GM21515 (cell line): ENCODE results near the gene SAP30.

Source experiments
- ATAC-seq: cut with Tn5 transposase; IDR thresholded peaks from one replicate; pipeline ENCODE4 v1.9.1; 2021; ENCODE audit not compliant: unreplicated experiment

SAP30 gene

DNA sequence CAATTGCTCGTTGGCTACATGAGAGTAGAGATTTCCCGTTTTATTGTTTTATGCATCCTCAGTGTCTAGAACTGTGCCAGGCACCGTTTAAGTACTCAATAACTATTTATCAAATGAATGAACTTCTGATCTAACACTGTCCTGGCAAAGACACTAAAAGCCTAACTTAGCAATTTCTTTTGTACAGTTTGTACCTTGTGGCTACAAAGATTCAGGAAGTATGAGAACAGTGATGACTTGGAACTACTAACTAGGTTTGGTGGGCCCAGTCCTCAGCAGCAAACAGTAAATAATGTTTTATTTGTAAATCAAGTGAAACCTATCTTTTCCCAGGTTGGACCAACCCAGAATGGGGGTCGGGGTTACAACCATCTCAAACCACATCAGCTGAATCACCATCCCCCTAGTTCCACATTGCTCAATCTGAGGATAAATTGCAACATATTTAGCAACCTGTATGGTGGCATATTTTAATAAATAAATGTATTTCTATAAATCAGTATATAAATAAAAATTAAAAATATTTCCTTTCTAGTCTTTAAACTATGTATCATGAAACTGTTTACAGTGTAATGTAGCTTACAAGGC is 40.4 kb downstream of the SAP30 start:
- ATAC-seq, result no peak

DNA sequence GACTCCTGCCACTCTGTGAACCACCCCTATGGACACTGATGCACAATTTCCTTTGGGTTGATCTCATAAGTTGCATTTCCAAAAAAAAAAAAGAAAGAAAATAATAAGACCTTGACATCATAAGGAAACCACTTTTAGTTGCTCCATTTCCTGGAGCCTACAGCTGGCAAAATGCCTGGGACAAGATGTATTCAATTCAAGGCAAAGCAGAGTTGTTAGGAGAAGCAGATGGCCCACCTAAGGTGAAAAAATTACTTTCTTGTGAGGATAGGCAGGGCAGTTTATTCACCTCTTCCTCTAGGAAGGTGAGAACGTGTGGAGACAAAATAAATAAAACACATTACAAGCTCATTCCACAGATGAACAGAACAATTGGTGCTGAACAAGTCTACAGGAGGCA is 42.3 kb downstream of the SAP30 start:
- no peak for ATAC-seq

DNA sequence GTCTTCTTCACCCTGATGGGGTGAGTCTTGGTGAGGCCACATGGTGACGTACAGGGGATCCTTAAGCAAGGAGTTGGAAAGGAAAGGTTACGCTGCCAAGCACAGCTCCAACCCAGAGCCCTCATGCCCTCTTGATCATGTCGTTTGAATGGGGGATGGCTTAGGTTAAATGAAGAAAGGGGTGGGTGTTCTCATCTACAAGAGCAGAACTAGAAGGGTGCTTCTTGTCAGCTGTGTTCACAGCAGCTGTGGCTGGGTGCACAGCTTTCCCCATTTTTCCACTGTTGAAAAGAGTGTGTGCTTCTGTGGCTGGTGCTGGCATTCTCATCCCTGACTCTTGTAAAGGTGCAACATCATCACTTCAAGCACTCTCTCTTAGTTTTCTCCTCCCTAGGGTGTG is 43.7 kb downstream of the SAP30 start:
- no peak for ATAC-seq

DNA sequence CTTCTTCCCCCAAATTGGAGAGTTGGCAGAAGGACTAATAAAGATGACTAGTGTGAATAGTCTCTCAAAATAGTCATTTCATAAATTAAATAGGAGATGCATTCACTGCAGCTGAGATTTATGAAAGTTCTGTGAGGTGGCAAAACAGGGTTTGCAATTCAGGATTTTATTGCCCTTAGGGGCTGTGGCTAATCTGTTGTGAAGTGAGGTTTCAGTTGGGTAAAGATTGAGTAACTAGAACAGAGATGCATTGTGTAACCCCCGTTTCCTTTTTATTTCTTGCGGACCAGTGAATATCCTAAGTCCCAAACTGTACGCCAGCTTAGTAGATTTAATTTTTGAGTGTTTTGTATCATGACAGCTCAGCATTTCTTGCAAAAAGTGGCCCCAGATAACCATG is 44.3 kb downstream of the SAP30 start:
- ATAC-seq, result no peak

DNA sequence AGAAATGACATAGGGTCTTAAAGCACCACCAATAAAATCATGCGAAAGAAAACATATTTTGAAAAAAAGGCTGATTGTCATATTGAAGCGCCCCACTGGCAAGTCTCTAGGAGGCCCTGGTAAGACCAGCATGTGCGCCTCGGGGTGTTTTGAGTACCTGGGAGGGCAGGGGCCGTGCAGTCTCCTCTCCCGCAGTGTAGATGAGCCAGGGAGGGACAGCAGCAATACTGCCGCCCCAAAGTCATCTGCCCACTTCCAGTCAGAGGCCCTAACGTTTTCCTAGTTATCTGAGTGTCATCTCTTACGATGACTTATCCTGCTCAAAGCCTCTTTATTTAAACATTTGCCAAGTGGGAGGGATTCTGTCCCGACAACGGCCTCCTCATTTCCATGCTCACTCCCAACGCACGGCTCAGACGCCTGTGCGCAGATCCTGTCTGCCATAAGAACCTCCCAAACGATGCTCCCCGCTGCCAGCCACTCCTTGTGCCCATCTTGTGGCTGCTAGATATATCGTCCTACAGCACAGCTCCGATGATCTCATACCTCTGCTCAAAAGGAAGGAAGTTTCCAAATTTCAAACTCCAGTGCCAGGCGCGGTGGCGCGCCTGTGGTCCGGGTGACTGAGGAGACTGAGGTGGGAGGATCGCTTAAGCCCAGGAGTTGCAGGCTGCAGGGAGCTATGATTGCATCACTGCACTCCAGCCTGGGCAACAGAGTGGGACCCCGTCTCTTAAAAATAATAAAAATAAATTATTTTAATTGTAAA is 45.3 kb downstream of the SAP30 start:
- no peak for ATAC-seq

DNA sequence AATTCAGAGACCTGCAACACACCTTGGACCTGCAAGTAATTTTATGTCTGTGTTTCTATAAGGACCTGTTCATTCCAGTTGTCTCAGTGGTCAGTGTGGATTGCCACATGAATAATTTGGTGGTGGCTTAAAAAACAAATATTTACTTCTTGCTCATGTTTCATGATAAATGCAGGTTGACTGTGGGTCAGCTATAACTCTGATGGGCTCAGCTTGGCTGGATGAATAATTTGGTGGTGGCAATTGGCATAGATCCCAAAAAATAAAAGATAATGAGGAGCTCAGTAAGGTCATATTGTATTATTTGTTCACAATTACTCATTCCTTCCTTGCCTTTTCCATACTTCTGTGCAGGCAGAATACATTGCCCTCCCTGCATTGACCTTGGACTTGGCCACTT is 47.1 kb downstream of the SAP30 start:
- no peak for ATAC-seq

DNA sequence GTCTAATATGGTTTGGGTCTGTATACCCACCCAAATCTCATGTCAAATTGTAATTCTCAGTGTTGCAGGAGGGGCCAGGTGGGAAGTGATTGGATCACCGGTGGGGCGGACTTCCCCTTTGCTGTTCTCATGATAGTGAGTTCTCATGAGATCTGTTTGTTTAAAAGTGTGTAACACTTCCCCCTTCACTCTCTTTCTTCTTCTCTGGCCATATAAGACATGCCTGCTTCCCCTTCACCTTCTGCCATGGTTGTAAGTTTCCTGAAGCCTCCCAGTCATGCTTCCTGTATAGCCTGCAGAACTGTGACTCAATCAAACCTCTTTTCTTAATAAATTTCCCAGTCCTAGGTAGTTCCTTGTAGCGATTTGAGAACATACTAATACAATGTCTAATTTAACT is 47.9 kb downstream of the SAP30 start:
- ATAC-seq, result no peak

DNA sequence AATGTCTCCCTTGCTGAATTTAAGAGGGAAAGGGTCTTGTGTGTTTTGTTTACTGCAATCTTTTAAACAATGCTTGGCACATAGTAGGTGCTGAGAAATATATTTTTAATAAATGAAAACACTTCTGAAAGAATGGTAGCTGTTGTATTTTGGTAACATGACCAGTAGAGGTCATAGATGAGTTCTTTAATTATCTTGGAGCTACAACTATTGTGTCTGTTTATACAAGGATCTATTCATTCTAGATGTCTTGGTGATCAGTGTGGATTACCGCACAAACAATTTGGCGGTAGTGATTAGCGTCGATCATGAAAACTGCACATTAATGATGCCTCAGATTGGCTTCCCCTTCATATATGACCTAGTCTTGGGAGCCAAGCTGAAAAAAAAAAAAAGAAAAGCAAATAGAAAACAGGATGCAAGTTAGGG is 49.6 kb downstream of the SAP30 start:
- ATAC-seq, result peak; percentile 50

DNA sequence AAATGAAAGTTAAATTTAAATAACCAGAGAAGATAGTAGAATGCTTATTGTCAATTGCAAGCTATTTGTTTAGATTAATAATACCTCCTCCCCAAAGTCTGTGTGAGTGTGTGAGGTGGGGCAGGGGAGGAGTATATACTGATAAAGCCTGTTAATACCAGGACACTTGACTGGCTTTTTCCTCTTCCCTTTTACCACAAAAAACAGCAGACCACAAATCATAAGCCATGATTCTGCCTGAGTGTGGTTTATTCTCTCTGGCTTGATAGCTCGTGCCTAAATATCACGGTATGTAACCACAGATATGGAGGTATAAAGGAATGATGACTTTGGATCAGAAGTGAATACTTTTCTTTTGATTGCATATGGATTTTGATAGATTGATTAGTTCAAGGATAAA is 50.0 kb downstream of the SAP30 start:
- no peak for ATAC-seq

DNA sequence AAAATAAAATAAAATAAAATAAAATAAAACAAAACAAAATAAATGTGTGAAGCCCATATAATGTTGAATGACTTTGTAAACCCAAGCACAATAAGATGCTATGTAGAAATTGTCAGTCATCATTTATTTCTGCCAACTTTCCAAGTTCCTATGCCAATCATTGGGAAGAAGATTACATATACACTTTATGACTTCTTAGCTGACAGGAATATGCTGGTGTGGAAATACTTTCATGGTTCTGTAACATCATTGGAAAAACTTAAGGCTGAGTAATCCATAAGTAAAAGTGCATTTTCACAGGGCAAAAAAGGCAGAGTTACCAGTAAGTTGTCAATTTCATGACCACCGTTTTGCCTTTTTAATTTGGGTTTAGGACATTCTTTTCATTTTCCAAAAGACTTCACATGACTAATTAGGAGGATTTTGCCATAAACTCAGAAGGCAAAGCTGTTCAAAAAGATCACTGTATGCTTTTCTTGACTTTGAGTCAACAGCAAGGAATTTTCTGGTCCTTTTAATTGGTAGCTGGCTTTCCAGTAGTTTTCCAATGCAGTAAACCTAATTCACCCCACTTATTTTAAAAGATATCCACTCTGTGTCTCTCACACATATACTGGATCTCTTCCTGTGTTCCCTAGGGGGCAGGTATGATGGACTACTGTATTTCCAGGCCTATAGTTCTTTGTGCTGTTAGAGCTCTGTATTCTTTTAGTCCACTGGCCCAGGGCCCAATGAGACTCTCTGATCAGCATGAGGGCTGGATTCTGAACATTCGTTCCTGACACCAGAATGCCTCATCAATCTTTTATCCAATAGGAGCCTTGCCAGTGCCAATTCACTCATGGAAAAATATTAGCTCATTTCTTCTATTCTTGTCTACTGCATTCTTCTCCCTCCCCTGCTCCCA is 54.4 kb downstream of the SAP30 start:
- ATAC-seq, result no peak

DNA sequence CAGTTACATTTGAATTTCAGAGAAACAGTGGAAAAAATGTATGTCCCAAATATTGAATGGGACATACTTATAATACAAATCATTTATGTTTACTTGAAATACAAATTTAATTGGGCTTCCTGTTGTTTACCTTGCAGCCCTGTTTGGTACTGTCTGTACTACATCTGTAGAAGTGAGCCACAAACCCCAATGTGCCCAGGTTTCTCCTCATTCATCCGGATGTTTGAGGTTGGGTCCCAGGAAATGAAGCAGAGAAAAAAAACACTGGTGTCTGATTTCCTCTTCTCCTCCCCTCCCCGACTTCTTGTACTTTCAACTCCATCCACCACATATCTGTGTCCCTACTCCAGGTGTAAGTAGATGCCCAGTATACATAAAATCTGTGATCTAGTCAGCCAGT is 55.3 kb downstream of the SAP30 start:
- no peak for ATAC-seq
